Kidney epithelial cell (primary cell): ENCODE data around the gene TGFBR2. TPM values are rescaled to one million over a fixed set of nuclear protein-coding genes. Genes with fewer than 3 reads are reported as not detected.

Experiments used
- DNase-seq: peaks from one replicate; pipeline ENCODE4 v3.0.0-alpha.2; 2010; ENCODE audit warnings: low read depth
- H3K27me3 ChIP-seq: 2 replicates; pipeline ENCODE4 v1.6.0; 2011; ENCODE audit warnings: low read length; ENCODE audit not compliant: control insufficient read depth, insufficient read depth
- H3K36me3 ChIP-seq: 2 replicates; pipeline ENCODE4 v1.5.1; 2011; ENCODE audit warnings: low read length; ENCODE audit not compliant: control insufficient read depth, insufficient read depth
- H3K4me3 ChIP-seq: 2 replicates; pipeline ENCODE4 v1.5.1; 2011; ENCODE audit warnings: low read depth, mild to moderate bottlenecking, control low read depth, low read length
- CTCF ChIP-seq: IDR thresholded peaks from 2 replicates; pipeline ENCODE4 v1.5.1; 2011; ENCODE audit warnings: mild to moderate bottlenecking, moderate library complexity, low read length, control low read depth, inconsistent platforms; ENCODE audit not compliant: insufficient read depth, poor library complexity, severe bottlenecking
- total RNA-seq: library from RNA; depleted of rRNA; stranded (reverse); fragments of >200 nt; gene quantifications from 2 replicates; pipeline ENCODE4 v1.2.3, GENCODE V29; 2015

TGFBR2 gene
- total RNA-seq, 1 donor from 2014 or later: 33.4 TPM

GRCh38 chr3:30632521-30632920 is 26.1 kb downstream of the TGFBR2 start:
- no peaks in the 10 kb centered on the region for H3K36me3 ChIP-seq
- H3K4me3 ChIP-seq: no peak overlapping the region
- TF ChIP-seq CTCF: no peak
- no peak for DNase-seq
- H3K27me3 ChIP-seq: no peaks in the 10 kb centered on the region

- no peaks in the 10 kb centered on the region for H3K27me3 ChIP-seq
- DNase-seq: no peak
- H3K36me3 ChIP-seq: no peaks in the 10 kb centered on the region
- no peak overlapping the region for H3K4me3 ChIP-seq
- no peak for TF ChIP-seq CTCF
These were observed 27.3 kb downstream of the TGFBR2 start for GRCh38 chr3:30633718-30634117.

- H3K4me3 ChIP-seq: no peak overlapping the region
- no peaks in the 10 kb centered on the region for H3K36me3 ChIP-seq
- no peak for TF ChIP-seq CTCF
- DNase-seq: no peak
- no peaks in the 10 kb centered on the region for H3K27me3 ChIP-seq
These were observed 28.6 kb downstream of the TGFBR2 start for GRCh38 chr3:30634761-30635735.

- no peak for TF ChIP-seq CTCF
- Histone ChIP-seq H3K4me3 (no peak overlapping the region), H3K27me3 (no peaks in the 10 kb centered on the region), H3K36me3 (no peaks in the 10 kb centered on the region)
- DNase-seq: no peak
These were observed 31.2 kb downstream of the TGFBR2 start for GRCh38 chr3:30637310-30638219.

- Histone ChIP-seq H3K27me3 (no peaks in the 10 kb centered on the region), H3K36me3 (no peaks in the 10 kb centered on the region), H3K4me3 (no peak overlapping the region)
- no peak for DNase-seq
- TF ChIP-seq CTCF: no peak
These were observed 32.4 kb downstream of the TGFBR2 start for GRCh38 chr3:30638685-30639412.
